GM12864 (cell line): Measurements from ENCODE around the gene OBSCN.

ENCODE experiments used
- DNase-seq: peaks from one replicate; pipeline ENCODE4 v3.0.0-alpha.2; 2011; ENCODE audit warnings: low read depth
- H3K4me3 ChIP-seq: 2 replicates; pipeline ENCODE4 v1.5.1; 2011; ENCODE audit warnings: mild to moderate bottlenecking, low read depth, low read length, control low read depth
- TF ChIP-seq, protein P1 (sequence below): IDR thresholded peaks from 2 replicates; pipeline ENCODE4 v1.5.1; 2011; ENCODE audit warnings: low read depth, mild to moderate bottlenecking, moderate library complexity, low read length, control low read depth, inconsistent platforms; ENCODE audit errors: missing control alignments

The OBSCN gene

DNA sequence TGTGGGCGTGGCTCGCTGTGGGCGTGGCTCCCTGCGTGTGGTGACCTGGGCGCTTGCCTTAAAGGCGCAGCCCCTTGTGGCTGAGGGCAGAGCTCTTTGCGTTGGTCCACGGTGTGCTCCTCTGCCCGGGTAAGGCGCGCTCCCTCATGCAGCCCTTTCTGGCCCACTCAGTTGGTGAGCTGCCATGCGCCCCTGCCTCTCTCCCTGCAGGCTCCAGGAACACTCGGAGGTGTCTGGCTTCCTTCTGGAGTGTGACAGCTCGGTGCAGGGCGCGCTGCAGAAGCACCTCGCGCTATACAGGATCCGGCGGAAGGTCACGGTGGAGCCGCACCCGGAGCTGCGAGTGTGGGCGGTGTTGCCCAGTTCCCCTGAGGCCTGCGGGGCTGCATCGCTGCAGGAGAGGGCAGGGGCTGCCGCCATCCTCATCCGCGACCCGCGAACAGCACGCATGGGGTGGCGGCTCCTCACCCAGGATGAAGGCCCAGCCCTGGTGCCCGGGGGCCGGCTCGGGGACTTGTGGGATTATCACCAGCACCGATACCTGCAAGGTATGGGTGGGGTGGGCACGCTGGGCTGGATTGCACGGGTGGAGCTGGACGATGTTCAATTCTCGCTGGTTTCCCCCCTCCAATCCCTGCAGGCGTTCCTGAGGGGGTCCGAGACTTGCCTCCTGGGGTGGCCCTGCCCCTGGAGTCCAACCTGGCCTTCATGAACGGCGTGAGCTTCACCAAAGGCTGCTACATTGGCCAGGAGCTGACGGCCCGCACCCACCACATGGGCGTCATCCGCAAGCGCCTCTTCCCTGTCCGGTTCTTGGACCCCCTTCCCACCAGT, 33.1 kb upstream of the OBSCN start:
- no peak for DNase-seq
- TF ChIP-seq, protein P1, sequence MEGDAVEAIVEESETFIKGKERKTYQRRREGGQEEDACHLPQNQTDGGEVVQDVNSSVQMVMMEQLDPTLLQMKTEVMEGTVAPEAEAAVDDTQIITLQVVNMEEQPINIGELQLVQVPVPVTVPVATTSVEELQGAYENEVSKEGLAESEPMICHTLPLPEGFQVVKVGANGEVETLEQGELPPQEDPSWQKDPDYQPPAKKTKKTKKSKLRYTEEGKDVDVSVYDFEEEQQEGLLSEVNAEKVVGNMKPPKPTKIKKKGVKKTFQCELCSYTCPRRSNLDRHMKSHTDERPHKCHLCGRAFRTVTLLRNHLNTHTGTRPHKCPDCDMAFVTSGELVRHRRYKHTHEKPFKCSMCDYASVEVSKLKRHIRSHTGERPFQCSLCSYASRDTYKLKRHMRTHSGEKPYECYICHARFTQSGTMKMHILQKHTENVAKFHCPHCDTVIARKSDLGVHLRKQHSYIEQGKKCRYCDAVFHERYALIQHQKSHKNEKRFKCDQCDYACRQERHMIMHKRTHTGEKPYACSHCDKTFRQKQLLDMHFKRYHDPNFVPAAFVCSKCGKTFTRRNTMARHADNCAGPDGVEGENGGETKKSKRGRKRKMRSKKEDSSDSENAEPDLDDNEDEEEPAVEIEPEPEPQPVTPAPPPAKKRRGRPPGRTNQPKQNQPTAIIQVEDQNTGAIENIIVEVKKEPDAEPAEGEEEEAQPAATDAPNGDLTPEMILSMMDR = no peak
- H3K4me3 ChIP-seq = no peak overlapping the region

DNA sequence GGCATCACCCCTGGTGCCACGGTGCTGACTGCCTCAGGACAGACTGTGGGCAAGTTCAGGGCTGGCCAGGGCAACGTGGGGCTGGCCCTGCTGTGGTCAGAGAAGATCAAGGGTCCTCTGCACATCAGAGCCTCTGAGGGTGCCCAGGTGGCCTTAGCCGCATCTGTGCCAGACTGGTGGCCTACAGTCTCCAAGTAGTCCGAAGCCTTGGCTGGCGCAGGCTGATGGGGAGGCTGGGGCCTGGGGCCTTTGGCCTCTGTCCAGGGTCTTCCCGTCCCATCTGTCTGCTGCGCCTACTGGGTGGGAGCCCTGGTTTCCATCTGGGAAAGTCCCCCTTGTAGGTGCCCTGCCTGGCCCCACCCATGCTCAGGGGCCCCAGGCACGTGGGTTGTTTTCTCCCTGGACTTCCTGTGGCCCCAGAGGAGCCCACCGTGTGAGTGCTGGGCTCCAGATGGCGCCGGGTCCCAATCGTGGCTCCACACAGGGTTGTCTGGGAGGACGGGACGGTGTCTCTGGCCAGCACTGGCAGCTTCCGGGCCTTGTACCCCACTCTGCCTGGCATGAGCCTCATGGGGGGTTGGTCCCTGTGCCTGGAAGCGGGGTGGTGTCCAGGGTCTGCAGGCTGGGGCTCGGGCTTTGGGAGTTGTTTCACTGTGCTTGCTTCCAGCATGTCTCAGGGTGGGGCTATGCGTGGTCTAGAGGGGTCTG, 32.4 kb upstream of the OBSCN start:
- TF ChIP-seq, protein P1 = no peak
- H3K4me3 ChIP-seq = no peak overlapping the region
- DNase-seq = no peak

DNA sequence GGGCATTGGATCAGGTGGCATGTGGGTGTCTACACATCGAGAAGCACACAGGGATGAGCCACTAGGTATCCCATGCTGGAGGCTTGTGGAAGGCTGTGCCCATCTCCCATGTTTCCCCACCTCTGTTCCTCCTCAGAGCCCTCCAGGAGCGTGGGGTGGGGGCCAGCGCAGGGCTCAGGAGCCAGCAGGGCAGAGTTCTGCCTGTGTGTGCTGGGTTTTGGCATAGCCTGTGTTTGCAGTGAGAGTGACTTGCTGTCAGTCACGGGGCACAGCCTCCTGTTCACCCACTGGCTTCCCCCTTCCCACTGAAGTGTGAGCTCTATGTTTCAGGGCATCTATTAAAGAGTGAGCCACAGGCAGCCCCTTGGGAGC, 31.8 kb upstream of the OBSCN start:
- no peak for DNase-seq
- TF ChIP-seq, protein P1 = no peak
- H3K4me3 ChIP-seq = no peak overlapping the region

GRCh38 chr1:228176461-228177182, 31.2 kb upstream of the OBSCN start:
- TF ChIP-seq, protein P1 = no peak
- no peak overlapping the region for H3K4me3 ChIP-seq
- no peak for DNase-seq

DNA sequence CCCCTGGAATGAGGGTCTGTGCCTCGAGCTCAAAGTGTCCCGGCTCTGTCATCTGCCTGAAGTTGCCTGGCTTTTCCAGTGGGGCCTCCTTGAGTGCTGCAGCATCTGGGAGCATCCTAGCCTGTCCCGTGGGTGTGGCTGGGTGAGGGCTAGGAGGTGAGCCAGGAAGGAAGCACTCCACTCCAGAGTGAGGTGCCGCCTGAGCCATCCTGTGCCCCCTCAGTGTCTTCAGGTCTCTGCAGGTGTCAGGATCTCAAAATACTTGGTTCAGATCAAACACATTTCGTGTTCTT, 30.7 kb upstream of the OBSCN start:
- no peak overlapping the region for H3K4me3 ChIP-seq
- DNase-seq = no peak
- TF ChIP-seq, protein P1 = no peak

DNA sequence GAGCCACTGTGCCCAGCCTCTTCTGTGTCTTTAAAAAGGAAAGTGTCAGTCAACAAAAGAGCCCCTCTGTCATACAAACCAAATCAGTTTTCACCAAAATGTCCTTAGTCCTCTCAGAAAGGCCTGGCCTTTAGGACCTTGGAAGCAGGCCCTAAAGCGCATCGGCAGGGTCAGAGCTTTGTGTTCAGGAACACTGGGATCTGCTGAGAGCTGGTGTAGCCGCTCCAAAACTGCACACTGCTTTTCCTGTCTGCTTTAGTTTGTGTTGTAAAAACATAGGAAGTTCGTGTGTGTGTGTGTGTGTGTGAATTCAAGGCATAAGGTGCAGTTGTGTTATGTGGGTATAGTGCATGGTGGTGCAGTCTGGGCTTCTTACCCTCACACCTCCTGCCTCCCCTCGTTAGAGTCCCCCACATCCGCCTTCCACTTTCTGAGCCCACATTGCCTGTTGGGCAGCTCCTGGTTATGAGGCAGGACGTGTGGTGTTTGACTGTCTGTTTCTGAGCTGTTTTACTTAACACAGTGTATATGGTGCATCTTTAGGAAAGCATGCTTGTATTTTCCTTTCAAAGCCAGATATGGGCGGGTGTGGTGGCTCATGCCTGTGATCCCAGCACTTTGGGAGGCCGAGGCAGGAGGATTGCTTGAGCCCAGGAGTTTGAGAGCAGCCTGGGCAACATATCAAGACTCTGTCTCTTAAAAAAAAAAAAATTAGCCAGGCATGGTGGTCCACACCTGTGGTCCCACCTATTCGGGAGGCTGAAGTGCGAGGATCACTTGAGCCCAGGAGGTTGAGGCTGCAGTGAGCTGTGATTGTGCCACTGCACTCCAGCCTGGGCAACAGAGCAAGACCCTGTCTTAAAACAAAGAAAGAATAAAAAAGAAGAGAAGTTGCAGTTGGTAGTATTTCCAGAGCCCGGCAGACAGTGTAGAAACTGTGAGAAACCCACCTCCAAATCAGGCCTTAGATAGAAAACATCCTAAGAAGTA, 29.8 kb upstream of the OBSCN start:
- no peak for DNase-seq
- H3K4me3 ChIP-seq = no peak overlapping the region
- TF ChIP-seq, protein P1 = no peak
